Mucosa of stomach (tissue), 1 donor: ENCODE data around the gene DAB2IP.

Source experiments
- H3K27me3 ChIP-seq: one replicate; pipeline ENCODE4 v1.7.0; 2013; ENCODE audit warnings: mild to moderate bottlenecking, low read length; ENCODE audit not compliant: control insufficient read depth, insufficient read depth
- H3K36me3 ChIP-seq: one replicate; pipeline ENCODE4 v1.7.0; 2013; ENCODE audit warnings: low read length; ENCODE audit not compliant: control insufficient read depth, insufficient read depth
- H3K4me1 ChIP-seq: one replicate; pipeline ENCODE4 v1.7.0; 2013; ENCODE audit warnings: mild to moderate bottlenecking, low read length; ENCODE audit not compliant: control insufficient read depth, insufficient read depth
- H3K4me3 ChIP-seq: one replicate; pipeline ENCODE4 v1.7.0; 2013; ENCODE audit warnings: low read length
- H3K9ac ChIP-seq: one replicate; pipeline ENCODE4 v1.7.0; 2013; ENCODE audit warnings: mild to moderate bottlenecking, low read length, moderate library complexity
- H3K9me3 ChIP-seq: one replicate; pipeline ENCODE4 v1.7.0; 2013; ENCODE audit warnings: mild to moderate bottlenecking, low read length, moderate library complexity; ENCODE audit not compliant: control insufficient read depth
- donor health status: Pancreatic carcinoma.

The DAB2IP gene

GRCh38 chr9:121827251-121827967, 176.0 kb downstream of the DAB2IP start:
- peaks cover 12% of the 10 kb centered on the region for H3K4me1 ChIP-seq
- H3K9me3 ChIP-seq, result no peaks in the 10 kb centered on the region
- H3K4me3 ChIP-seq, result no peak overlapping the region
- H3K9ac ChIP-seq, result no peak overlapping the region
- H3K27me3 ChIP-seq, result no peaks in the 10 kb centered on the region
- no peaks in the 10 kb centered on the region for H3K36me3 ChIP-seq

GRCh38 chr9:121830441-121831140, 179.2 kb downstream of the DAB2IP start:
- no peaks in the 10 kb centered on the region for H3K36me3 ChIP-seq
- no peak overlapping the region for H3K4me3 ChIP-seq
- no peaks in the 10 kb centered on the region for H3K27me3 ChIP-seq
- no peaks in the 10 kb centered on the region for H3K4me1 ChIP-seq
- no peak overlapping the region for H3K9ac ChIP-seq
- H3K9me3 ChIP-seq, result no peaks in the 10 kb centered on the region

GRCh38 chr9:121831869-121832268, 180.4 kb downstream of the DAB2IP start:
- no peaks in the 10 kb centered on the region for H3K27me3 ChIP-seq
- no peaks in the 10 kb centered on the region for H3K9me3 ChIP-seq
- peaks cover 9% of the 10 kb centered on the region for H3K4me1 ChIP-seq
- H3K36me3 ChIP-seq, result no peaks in the 10 kb centered on the region
- no peak overlapping the region for H3K4me3 ChIP-seq
- H3K9ac ChIP-seq, result no peak overlapping the region

- no peaks in the 10 kb centered on the region for H3K36me3 ChIP-seq
- no peaks in the 10 kb centered on the region for H3K9me3 ChIP-seq
- H3K27me3 ChIP-seq, result no peaks in the 10 kb centered on the region
- H3K4me1 ChIP-seq, result peaks cover 9% of the 10 kb centered on the region
- no peak overlapping the region for H3K9ac ChIP-seq
- no peak overlapping the region for H3K4me3 ChIP-seq
Observed at GRCh38 chr9:121833061-121833460, 181.6 kb downstream of the DAB2IP start.
